CD4-positive, alpha-beta T cell treated with Interleukin-17A for 4 hours (primary cell): ENCODE results near the gene NPR3.

Source experiments
- DNase-seq: peaks from one replicate; pipeline ENCODE4 v3.0.0-alpha.2; 2020; ENCODE audit warnings: mixed read lengths

The NPR3 gene

GRCh38 chr5:32814620-32815019 is 103.5 kb downstream of the NPR3 start:
- no peak for DNase-seq

DNA sequence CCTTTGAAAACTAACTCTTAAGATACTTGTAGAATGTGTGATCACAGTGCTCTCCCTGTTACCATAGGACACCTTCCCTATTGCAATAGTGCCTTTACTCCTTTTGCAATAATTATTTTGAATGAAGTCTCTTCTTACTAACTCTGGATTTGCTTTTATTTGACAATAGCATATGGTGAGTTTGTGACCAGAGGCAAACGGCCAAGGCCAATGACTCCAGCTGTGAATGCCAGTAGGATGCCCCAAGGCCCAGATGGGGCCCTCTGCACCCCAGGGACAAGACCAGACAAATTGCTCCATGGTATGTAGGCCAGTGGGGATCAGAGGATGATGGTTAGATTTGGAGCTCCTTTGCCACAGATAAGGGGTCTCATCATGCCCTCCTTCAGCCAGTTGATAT is 116.9 kb downstream of the NPR3 start:
- DNase-seq: no peak

DNA sequence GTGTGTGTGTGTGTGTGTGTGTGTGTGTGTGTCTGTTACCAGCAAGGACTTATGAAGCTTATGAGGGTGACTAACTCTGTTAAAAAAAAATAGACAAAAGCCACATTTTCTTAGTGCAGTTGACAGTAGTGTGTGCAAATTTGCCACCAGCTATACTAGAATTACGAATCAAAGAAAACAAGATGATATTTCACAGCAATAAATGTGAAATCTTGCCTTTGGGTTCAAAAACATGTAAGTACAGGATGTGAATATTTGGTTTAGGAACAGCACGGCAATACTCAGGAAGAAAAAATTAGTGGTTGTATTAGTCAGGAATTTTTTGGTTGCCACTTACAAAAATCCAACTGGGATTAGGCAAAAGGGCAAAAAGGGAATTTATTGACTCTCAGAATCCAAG is 117.4 kb downstream of the NPR3 start:
- no peak for DNase-seq

- no peak for DNase-seq
Observed at GRCh38 chr5:32831624-32832023, 120.5 kb downstream of the NPR3 start.

DNA sequence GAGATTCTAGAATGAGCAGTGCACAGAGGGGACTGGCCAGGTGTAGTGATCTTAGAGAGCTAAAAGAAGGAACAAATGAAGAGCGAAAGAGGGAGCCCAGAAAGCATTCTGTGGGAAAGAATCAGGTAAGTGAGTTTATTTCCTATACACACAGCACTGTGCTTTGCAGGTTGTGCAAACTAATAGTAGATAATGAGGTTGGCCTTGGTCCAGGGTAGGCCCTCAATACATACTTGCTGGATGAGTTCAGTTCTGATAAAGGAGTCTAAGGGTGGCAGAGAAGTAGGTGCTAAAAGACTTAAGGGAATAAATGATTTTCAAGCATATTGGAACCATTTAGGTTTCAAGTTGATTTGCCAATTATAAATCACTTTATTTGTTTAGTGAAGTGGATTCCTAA is 122.0 kb downstream of the NPR3 start:
- DNase-seq: no peak

DNA sequence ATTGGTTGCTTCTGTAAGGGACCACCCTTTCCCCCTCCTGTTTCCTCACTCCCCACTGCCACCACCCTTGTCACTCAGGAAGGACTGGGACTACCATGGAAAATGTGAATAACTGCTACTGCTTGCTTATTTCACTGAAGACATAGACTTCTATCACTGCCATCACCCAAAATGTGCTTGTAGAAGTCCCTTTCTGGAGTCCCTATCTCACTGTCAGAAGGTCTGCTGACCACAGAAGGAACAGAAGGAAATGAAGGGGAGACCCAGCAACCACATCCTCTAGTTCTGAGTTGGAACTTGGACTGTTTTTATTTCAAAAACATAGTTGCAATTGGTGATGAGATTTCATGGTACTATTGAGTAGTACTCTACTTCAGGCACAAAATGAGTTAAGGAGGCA is 122.5 kb downstream of the NPR3 start:
- DNase-seq: no peak

DNA sequence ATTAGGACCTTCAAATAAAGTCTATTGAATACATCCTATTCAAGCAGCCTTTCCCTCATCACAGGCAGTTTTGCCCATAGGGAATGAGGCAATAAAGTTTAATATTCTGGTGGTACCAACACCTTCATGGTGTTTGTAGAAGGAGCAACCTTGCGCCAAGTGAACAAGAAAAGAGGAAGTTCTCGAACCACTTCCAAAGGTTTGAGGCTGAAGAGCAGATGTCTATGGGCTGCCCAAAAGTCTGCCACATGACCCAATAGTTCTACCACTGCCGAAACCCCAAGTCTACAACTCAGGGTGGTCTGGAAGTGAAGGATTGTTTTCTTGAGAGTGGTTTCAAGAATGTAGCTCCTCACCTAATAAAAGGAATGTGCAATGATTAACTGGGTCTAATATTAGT is 123.1 kb downstream of the NPR3 start:
- DNase-seq: no peak

GRCh38 chr5:32836176-32836575 is 125.1 kb downstream of the NPR3 start:
- DNase-seq: no peak

- no peak for DNase-seq
Observed at GRCh38 chr5:32837211-32837610, 126.1 kb downstream of the NPR3 start.

DNA sequence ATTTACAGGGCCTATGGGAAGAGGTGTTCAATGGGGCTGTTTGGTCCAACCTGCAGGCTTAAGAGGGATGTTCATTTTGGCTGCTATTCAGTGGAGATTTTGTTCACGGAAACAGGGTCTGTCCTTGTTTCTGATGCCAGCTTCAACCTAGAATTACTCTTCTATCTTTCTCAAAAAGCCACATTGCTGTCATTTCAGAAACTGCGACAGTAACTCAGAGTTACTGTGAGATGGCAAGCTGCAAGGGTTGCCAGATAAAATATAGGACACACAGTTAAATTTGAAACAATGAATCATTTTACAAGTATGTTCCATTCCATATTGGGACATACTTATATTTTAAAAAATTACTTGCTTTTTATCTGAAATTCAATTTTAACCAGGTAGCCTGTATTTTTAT is 128.0 kb downstream of the NPR3 start:
- DNase-seq: no peak

DNA sequence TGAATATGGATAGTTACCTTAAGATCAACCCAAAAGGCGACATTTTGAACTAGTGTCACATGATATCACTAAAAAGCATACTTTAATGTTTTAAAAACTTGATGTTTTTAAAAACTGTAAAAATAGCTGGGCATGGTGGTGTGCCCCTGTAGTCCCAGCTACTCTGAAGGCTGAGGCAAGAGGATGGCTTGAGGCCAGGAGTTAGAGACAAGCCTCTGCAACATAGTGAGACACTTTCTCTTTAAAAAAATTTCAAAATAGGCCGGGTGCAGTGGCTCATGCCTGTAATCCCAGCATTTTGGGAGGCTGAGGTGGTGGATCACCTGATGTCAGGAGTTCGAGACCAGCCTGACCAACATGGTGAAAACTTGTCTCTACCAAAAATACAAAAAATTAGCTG is 129.5 kb downstream of the NPR3 start:
- DNase-seq: no peak
